HG02678 (cell line): Measurements from ENCODE around the gene COL13A1.

Experiments used
- ATAC-seq: cut with Tn5 transposase; IDR thresholded peaks from one replicate; pipeline ENCODE4 v1.9.1; 2021; ENCODE audit warnings: mild to moderate bottlenecking, moderate library complexity; ENCODE audit not compliant: unreplicated experiment

COL13A1 gene

DNA sequence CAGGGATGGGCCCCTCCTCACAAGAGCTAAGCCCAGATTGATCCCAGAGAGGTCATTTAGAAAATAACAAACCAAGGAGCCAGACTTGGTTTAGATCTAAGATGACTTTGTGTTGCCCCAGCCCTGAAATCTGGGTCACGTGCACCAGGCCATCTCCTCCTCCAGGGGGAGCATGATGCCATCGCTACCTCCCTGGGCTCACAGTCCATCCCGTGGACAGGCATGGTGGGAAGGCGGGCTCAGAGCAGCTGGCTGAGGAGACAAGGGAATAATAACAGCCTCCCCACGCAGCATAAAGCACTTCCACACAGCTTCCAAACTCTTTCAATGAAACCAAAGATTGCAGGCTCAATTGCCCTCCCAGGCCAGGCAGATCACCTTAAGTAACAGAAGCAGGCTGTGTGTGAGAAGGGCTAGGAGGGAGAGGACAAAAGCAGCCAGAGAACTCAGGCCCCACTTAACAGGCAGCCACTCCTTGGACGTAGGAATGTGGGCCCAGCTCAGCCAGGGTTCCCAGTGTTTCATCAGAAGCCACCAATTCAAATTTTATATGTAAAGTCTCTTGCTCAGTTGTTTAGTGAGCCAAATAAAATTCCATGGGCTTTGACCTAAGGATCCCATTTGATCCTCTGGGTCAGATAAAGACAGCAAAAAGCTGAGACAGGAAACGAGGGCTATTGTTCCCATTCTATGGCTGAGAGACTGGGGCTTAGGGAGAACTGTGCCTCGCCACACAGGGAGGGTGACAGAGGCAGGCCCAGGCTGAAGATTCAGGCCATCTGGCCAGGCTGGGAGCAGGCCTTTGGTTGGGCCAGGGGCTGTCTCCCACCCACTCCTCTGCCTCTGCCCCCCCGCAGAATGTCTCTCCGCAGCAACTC lies 100.2 kb downstream of the COL13A1 start:
- no peak for ATAC-seq

GRCh38 chr10:69902835-69903535 lies 101.3 kb downstream of the COL13A1 start:
- ATAC-seq = no peak

GRCh38 chr10:69904533-69904932 lies 102.8 kb downstream of the COL13A1 start:
- ATAC-seq = no peak

DNA sequence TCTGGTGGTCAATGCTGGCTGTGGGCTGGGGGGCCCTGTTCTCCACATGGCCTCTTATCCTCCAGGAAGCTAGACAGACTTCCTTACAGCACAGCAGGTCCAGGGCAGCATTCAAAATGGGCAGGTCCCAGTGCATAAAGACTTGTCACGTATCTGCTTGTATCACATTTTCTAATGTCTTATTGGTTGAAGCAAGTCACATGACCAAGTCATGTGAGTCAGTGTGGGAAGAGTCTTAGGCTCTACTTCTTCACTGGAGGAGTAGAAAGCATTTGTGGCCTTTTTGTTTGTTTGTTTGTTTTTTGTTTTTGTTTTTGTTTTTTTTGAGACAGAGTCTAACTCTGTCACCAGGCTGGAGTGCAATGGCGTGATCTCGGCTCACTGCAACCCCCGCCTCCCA lies 104.7 kb downstream of the COL13A1 start:
- no peak for ATAC-seq

GRCh38 chr10:69907517-69907916 lies 105.8 kb downstream of the COL13A1 start:
- ATAC-seq = no peak

DNA sequence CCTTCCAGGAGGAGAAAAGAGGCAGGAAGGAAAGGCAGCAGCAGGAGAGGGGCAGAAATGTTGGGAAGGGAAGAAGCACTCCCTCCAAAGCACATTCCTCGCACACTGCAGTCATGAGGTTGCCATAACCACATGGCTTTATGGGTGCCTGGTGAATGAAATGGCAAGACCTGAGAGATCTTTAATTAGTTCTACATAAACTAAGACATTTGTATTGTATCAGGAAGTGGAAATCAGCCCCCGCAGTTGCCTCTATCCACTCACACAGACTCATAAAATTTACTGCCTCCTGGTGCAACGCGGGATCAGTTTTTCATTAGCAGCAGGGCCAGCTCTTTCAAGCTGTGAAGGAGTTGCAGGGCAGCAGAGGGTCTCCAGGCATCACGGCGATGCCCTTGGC lies 106.4 kb downstream of the COL13A1 start:
- no peak for ATAC-seq

- ATAC-seq = no peak
Observed at GRCh38 chr10:69910561-69910960, 108.9 kb downstream of the COL13A1 start.

DNA sequence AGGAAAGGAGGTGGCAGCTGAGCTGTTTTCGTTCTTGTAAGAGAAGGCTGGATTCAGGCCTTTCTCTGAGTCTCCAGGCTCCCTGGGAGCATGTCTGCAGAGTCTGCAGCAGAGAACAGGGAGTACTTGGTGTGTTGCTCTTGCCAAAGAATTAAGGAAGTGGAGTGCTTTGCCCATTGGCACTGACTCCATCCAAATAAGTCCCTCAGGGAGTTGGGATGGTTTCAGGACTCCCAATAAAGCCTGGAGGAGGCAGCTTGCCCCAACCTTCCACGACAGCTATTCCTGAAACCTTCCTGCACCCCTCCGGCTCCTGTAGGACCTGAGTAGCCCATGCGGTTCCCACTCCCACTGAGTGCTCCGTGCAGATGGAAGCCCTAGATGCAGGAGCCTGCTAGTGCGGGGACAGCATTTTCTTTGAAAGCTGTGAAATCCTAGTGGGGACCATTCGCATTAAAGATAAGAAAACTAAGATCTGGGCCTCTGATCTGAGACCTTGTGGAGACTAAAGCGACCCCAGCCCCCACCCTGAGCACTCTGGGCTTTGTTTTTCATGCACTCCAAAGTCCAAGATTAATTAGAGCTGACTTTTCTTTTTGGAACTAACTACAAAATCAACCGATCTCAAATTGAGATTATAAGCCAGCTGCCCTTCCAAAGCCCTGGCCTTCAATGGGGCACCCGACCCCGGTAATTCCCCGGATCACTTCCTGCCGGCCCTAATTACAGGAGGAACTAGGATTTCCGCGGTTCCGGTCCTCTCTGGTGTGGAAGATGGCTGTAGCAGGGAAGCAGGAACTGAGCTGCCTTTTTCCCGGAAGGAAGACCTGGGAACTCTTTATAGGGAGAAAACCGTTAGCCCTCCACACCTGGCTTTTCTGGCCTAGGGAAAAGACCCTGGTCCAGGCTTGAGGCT lies 110.2 kb downstream of the COL13A1 start:
- ATAC-seq = no peak

DNA sequence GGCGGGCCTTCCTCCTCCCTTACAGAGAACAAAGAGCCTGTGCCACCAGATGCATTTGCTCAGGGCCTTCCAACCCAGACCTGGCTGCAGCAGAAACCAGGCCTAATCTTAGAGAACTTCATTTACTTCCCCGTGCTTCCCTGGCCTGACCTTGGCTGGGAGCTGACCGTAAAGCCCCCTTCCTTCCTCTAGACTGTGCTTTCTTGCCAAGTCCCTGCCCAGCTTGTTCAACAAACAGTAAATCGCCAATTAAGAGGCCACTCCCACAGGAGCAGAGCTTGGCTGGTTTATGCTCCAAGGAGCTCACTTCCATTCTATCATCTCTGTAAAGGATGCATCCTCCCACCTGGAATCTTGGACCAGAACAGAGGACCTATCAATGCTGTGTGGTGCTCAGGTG lies 110.9 kb downstream of the COL13A1 start:
- no peak for ATAC-seq

- ATAC-seq = no peak
Observed at GRCh38 chr10:69913606-69914382, 112.1 kb downstream of the COL13A1 start.

GRCh38 chr10:69914398-69915214 lies 112.9 kb downstream of the COL13A1 start:
- ATAC-seq = peak; percentile 47

DNA sequence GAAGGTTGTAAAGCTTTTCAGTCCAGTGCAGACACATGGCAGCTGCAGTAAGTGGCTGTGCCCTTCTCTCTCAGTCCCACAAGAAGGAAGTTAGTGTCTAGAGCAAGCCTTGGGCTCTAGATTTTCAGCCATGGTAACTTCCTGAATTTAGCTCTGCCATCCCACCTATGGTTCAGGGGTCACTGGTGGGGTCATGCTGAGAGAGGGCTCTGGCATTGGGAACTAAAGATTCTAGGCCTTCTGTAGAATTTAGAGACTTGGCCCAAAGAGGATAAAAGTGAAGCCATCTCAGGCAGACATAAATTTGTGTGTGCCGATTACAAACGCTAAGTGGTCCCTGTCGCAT lies 113.5 kb downstream of the COL13A1 start:
- no peak for ATAC-seq

GRCh38 chr10:69916118-69916517 lies 114.4 kb downstream of the COL13A1 start:
- no peak for ATAC-seq

GRCh38 chr10:69918036-69918435 lies 116.3 kb downstream of the COL13A1 start:
- no peak for ATAC-seq

DNA sequence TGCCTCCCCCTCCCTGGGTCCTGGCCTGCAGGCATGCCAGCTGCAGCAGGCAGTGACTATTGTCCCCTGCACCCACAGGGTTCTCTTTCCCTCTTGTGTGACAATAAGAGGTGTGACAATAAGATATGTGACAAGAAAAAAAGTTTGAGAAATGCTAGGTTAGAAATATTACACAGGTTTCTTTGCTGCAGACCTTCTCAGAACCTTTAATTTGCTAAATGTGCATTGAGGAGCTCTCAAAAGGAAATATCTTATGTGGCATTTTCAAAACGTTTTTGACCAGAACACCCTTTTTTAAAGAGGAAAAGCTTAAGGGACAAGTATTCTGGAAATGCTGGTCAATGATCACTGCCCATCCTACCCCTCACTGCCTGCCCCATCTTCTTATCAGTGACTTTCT lies 117.5 kb downstream of the COL13A1 start:
- ATAC-seq = no peak

DNA sequence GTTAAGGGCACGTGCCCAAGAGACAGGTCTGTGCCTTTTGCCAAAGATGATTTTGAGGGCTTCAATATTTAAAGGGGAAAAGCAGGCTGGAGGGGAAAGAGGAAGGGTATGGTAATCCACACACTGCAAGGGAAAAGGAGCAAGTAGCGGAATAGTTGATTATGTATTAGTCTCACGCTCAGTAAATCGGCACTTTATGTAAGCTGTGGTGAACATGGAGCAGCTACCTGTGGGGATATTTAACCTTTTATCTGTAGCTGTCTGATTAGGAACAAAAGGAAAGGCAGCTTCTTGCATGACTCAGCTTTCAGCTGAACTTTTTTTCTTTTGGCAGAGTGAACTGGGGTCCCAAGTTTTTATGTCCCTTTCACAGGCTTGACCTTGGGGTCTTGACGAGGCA lies 123.4 kb downstream of the COL13A1 start:
- ATAC-seq = no peak

GRCh38 chr10:69928339-69928738 lies 126.6 kb downstream of the COL13A1 start:
- ATAC-seq = no peak

- no peak for ATAC-seq
Observed at GRCh38 chr10:69929575-69929974, 127.9 kb downstream of the COL13A1 start.

GRCh38 chr10:69934768-69935167 lies 133.1 kb downstream of the COL13A1 start:
- no peak for ATAC-seq

DNA sequence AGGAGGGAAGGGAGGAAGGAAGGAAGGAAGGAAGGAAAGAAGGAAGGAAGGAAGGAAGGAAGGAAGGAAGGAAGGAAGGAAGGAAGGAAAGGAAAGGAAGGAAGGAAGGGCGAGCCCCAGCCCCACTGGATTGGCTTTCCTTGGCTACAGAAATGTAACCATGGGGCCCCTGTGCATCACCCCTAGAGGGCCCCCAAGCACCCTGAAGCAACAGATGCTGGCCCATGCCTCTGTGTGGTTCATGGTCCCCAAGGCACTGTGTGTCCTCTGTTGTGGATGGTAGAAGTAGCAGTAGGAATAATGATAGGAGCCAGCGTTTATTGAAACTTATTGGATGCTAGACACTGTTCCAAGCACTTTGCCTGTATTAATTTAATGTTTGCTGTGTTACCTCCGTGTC lies 134.4 kb downstream of the COL13A1 start:
- ATAC-seq = no peak
